GM13977 (cell line): ENCODE results near the gene TMEM232.

ENCODE experiments used
- DNase-seq: peaks from one replicate; pipeline ENCODE4 v3.0.0; 2012; ENCODE audit warnings: low spot score
- in situ Hi-C: fragments of 300-500 bp; cut with MboI; formaldehyde crosslinking; loops from one replicate; pipeline ENCODE4 v1.12.0; 2022; ENCODE audit warnings: low sequenced_read_pairs, low pct_unique_long_range_greater_than_20kb, mixed read lengths, inconsistent platforms; ENCODE audit not compliant: unreplicated experiment
- TF ChIP-seq, protein P1 (sequence below): IDR thresholded peaks from 2 replicates; pipeline ENCODE4 v1.5.1; 2012; ENCODE audit warnings: mild to moderate bottlenecking, control low read depth; ENCODE audit not compliant: insufficient read depth; ENCODE audit errors: extremely low read depth, missing control alignments

TMEM232 gene

GRCh38 chr5:110653231-110653970 lies 73.1 kb downstream of the TMEM232 start:
- DNase-seq, result no peak
- in situ Hi-C loops, result no loop called here
- TF ChIP-seq, protein P1, sequence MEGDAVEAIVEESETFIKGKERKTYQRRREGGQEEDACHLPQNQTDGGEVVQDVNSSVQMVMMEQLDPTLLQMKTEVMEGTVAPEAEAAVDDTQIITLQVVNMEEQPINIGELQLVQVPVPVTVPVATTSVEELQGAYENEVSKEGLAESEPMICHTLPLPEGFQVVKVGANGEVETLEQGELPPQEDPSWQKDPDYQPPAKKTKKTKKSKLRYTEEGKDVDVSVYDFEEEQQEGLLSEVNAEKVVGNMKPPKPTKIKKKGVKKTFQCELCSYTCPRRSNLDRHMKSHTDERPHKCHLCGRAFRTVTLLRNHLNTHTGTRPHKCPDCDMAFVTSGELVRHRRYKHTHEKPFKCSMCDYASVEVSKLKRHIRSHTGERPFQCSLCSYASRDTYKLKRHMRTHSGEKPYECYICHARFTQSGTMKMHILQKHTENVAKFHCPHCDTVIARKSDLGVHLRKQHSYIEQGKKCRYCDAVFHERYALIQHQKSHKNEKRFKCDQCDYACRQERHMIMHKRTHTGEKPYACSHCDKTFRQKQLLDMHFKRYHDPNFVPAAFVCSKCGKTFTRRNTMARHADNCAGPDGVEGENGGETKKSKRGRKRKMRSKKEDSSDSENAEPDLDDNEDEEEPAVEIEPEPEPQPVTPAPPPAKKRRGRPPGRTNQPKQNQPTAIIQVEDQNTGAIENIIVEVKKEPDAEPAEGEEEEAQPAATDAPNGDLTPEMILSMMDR, result no peak

DNA sequence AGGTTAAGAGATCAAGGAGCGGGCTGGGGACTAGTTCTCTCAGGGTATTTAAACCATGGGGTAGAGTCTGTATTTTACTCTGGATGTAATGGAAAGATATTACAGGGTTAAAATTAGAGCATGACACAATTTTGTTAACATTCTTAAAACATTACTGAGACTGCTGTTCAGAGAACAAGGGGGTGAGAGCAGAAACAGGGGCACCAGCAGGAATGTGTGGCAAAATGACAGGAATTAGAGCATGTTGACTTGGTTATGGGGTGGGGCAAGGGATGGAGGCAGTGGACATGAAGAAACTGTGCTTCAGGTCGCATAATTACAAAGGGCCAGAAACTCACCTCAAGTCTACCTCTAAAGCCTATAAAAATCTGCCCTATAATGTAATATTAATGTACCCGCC lies 75.0 kb downstream of the TMEM232 start:
- no peak for DNase-seq
- TF ChIP-seq, protein P1, result no peak
- in situ Hi-C loops, result no loop called here

DNA sequence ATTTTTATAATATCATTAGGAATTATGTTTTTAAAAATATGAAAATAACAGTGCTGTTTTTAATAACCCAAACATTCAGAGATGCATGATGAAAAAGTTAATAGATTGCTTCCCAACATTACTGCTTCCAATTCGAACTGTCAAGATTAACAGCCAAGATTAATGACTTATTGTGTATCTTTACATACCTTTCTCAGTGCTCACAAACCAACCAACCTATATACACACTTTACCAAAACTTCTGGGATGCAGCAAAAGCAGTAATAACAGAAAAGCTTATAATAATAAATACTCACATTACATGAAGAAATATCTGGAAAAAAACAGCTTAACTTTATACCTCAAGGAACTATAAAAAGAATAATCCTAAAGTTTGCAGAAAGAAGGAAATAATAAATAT lies 82.1 kb downstream of the TMEM232 start:
- DNase-seq, result no peak
- in situ Hi-C loops, result no loop called here
- TF ChIP-seq, protein P1, result no peak

- DNase-seq, result no peak
- in situ Hi-C loops, result no loop called here
- TF ChIP-seq, protein P1, result no peak
Measured at GRCh38 chr5:110638970-110639902, 87.2 kb downstream of the TMEM232 start.

DNA sequence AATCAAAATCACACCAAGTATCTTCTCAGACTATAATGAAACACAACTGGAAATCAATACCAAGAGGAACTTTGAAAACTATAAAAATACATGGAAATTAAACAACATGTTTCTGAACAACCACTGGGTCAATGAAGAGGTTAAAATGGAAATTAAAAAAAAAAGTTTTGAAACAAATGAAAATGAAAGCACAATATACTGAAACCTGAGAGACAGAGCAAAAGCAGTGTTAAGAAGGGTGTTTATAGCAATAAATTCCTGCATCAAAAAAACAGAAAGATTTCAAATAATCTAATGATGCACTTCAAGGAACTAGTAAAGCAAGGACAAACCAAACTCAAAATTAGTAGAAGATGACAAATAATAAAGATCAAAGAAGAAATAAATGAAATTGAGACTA lies 92.0 kb downstream of the TMEM232 start:
- TF ChIP-seq, protein P1, result no peak
- in situ Hi-C loops, result no loop called here
- no peak for DNase-seq

- in situ Hi-C loops, result no loop called here
- TF ChIP-seq, protein P1, result no peak
Measured at GRCh38 chr5:110631236-110631635, 95.2 kb downstream of the TMEM232 start.

More at GRCh38 chr5:110631236-110631635, 95.2 kb downstream of the TMEM232 start:
- no peak for DNase-seq
